GM19452 (cell line): ENCODE measurements around the gene ECI1.

Experiments used
- ATAC-seq: cut with Tn5 transposase; IDR thresholded peaks from one replicate; pipeline ENCODE4 v1.9.1; 2021; ENCODE audit not compliant: unreplicated experiment

The ECI1 gene

GRCh38 chr16:2196162-2196980 is 55.0 kb downstream of the ECI1 start, which contains the start of gene CASKIN1:
CASKIN1 (minus strand) TSS chr16:2196605; CDS start chr16:2196432, 173 bp downstream.
- no peak for ATAC-seq

- no peak for ATAC-seq
These were observed 55.8 kb downstream of the ECI1 start for GRCh38 chr16:2195322-2196161.

GRCh38 chr16:2194852-2195321 is 56.5 kb downstream of the ECI1 start:
- ATAC-seq = no peak

DNA sequence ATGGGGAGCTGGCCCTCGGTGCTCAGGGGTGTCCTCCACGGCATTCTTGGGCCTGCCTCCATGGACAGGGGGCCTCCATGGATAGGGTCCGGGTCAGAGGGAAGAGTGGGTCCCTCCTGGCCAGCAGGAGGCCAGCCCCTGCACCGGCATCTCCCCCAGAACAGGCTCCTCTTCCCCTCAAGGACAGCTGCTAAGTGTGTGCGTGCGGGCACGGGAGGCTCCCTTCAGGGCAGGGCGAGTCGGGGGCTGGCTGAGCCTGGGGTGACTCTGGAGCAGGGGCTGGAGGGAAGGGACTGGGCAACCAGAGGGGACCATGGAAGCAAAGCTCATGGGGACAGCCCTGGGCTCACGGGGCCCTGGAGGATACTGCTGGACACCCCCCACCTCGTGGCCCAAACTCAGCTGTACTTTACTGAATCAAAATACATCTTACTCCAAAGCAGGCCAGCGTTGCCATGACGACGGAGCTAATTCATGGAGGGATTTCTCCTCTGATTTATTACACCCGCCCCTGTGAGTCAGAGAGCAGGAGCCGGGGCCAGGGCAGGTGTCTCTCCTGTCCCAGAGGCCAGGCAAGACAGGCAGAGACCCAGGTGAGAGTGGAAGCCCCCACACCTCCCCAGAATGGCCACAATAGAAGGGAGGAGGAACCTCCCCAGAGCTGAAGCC is 57.1 kb downstream of the ECI1 start:
- ATAC-seq = no peak

- no peak for ATAC-seq
These were observed 60.0 kb downstream of the ECI1 start for GRCh38 chr16:2191446-2191706.

DNA sequence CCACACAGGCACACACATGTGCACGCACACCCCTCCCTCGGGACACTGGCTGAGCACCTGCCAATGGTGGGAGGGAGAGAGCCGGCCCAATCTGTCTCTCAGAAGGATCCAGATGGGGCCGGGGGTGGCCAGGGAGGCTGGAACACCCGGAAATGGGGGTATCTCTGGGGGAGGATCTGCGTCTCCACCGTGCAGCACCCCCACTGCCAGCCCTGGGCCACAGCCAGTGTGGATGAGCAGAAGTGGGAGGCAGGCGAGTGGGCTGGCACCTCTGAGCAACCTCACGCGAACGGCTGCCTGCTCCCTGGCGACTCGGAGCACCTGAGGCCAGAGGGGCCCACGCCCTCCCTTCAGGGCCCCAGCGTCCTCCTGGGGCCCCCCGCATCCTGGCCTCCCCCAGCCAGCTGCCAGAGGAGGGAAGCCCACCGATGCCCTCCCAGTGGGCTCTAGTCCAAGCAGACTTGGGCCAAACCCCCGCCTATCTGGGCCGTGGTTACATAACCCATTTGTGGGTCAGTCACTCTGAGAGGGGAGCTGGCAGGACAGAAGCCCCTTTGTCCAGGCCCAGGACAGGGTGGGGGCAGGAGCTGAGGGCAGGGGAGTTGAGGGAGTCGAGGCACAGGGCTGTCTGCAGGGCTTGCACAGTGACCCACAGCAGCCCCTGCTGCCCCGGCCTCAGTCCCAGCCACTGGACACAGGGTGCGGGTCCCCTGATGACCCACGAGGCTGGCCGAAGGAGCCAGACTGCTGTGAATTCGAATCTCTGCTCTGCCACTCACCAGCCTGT is 60.5 kb downstream of the ECI1 start:
- no peak for ATAC-seq

DNA sequence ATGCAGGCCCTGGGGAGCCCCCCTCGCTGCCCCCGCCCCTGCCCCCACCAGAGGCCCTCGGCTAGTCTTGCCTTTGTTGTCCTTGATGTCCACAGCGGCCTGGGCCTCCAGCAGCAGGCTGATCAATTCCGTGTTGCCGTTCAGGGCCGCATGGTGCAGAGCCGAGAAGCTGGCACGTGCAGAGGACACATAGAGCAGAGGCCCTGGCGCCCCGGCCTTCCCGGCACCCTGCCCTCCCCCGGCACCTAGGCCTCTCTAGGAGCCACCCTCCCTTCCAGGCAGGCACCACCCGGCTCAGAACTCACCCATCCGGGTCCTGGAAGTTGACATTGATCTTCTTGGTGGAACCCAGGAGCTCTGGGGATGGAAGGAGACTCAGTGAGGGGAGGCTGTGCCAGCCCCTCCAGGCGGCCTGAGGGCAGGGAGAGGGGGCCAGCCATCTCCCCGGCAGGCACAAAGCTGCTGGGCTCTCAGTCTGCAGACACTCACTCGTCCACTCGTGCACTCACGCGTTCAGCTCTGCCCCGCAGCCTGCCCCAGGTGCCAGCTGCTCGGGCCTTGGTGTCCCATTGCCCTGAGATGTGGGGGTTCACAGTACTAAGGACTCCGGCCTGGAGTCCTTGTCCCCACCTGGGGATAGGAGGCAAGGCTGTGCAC is 61.3 kb downstream of the ECI1 start:
- ATAC-seq = no peak
